Body of pancreas (tissue), 4 donors: ENCODE results near the gene AKAP6.

ENCODE experiments used
- POLR2A ChIP-seq, 3 donors: fragments of 450-650 bp; IDR thresholded peaks; one replicate each; pipeline ENCODE4 v1.6.1; 2016; ENCODE audit warnings: antibody characterized with exemption in 3 of 3, mild to moderate bottlenecking in 2 of 3
- TF ChIP-seq, protein P1 (sequence below), 7 experiments: fragments of 450-650 bp in 4 of 7; fragments of 200-600 bp in 3 of 7; sonication (generic) in 3 of 7; IDR thresholded peaks; one replicate each; pipeline ENCODE4 v1.5.1; 2016 to 2019; ENCODE audit warnings: antibody characterized with exemption in 7 of 7

DNA sequence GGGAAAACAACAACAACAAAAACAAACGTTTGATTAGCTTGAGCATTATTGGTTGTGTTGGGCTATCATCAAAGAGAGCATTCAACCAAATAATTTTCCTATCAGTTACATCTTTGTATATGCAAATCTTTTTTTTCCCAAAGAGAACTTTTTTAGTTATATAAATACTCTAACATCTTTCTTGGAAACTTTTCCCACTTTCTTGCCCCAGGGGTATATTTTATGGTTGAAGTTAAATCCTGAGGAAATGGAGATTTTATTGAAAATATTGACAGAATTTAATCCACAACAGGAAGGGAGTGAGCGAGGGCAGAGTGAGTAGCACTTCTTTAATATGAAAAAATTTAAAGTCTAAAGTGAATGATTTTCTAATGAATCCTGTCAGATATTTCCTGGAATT is 488.7 kb downstream of the AKAP6 start:
- TF ChIP-seq, protein P1, sequence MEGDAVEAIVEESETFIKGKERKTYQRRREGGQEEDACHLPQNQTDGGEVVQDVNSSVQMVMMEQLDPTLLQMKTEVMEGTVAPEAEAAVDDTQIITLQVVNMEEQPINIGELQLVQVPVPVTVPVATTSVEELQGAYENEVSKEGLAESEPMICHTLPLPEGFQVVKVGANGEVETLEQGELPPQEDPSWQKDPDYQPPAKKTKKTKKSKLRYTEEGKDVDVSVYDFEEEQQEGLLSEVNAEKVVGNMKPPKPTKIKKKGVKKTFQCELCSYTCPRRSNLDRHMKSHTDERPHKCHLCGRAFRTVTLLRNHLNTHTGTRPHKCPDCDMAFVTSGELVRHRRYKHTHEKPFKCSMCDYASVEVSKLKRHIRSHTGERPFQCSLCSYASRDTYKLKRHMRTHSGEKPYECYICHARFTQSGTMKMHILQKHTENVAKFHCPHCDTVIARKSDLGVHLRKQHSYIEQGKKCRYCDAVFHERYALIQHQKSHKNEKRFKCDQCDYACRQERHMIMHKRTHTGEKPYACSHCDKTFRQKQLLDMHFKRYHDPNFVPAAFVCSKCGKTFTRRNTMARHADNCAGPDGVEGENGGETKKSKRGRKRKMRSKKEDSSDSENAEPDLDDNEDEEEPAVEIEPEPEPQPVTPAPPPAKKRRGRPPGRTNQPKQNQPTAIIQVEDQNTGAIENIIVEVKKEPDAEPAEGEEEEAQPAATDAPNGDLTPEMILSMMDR (IDR thresholded peaks at IDR 0.05) = no peak
- TF ChIP-seq POLR2A (IDR thresholded peaks at IDR 0.05) = no peak
